HEK293 (cell line): ENCODE measurements around the gene CINP.

Experiments used
- KLF9 ChIP-seq: fragments of 450-650 bp; formaldehyde crosslinking; IDR thresholded peaks from 2 replicates; pipeline ENCODE4 v1.5.1; 2016; ENCODE audit warnings: missing biosample characterization, missing genetic modification characterization, low read depth
- YY2 ChIP-seq: fragments of 450-650 bp; formaldehyde crosslinking; IDR thresholded peaks from 2 replicates; pipeline ENCODE4 v1.5.1; 2016; ENCODE audit warnings: missing biosample characterization, missing genetic modification characterization
- ZBTB48 ChIP-seq: fragments of 450-650 bp; formaldehyde crosslinking; IDR thresholded peaks from 2 replicates; pipeline ENCODE4 v1.5.1; 2016; ENCODE audit warnings: missing biosample characterization, missing genetic modification characterization
- ZNF23 ChIP-seq: fragments of 450-650 bp; formaldehyde crosslinking; IDR thresholded peaks from 2 replicates; pipeline ENCODE4 v1.5.1; 2016; ENCODE audit warnings: missing biosample characterization, missing genetic modification characterization, borderline replicate concordance
- ZNF473 ChIP-seq: fragments of 450-650 bp; formaldehyde crosslinking; IDR thresholded peaks from 2 replicates; pipeline ENCODE4 v1.5.1; 2017; ENCODE audit warnings: missing biosample characterization, missing genetic modification characterization
- ZNF530 ChIP-seq: fragments of 450-650 bp; formaldehyde crosslinking; IDR thresholded peaks from 2 replicates; pipeline ENCODE4 v1.5.1; 2016; ENCODE audit warnings: low read depth, missing biosample characterization, missing genetic modification characterization
- ZNF548 ChIP-seq: fragments of 450-650 bp; formaldehyde crosslinking; IDR thresholded peaks from 2 replicates; pipeline ENCODE4 v1.5.1; 2016; ENCODE audit warnings: missing biosample characterization, missing genetic modification characterization
- ZNF660 ChIP-seq: fragments of 450-650 bp; IDR thresholded peaks from 2 replicates; pipeline ENCODE4 v1.5.1; 2018; ENCODE audit warnings: missing biosample characterization, mild to moderate bottlenecking, missing genetic modification characterization
- ZNF776 ChIP-seq: fragments of 450-650 bp; formaldehyde crosslinking; IDR thresholded peaks from 2 replicates; pipeline ENCODE4 v1.5.0; 2017; ENCODE audit warnings: missing biosample characterization, missing genetic modification characterization, borderline replicate concordance
- ZXDB ChIP-seq: fragments of 450-650 bp; formaldehyde crosslinking; IDR thresholded peaks from 2 replicates; pipeline ENCODE4 v1.5.1; 2016; ENCODE audit warnings: missing biosample characterization, missing genetic modification characterization
- TF ChIP-seq, protein P1 (sequence below): fragments of 450-650 bp; formaldehyde crosslinking; IDR thresholded peaks from 2 replicates; pipeline ENCODE4 v1.5.1; 2016; ENCODE audit warnings: missing biosample characterization, missing genetic modification characterization
- TF ChIP-seq, protein P2 (sequence below): fragments of 450-650 bp; formaldehyde crosslinking; IDR thresholded peaks from 2 replicates; pipeline ENCODE4 v1.5.1; 2016; ENCODE audit warnings: missing biosample characterization, missing genetic modification characterization
- TF ChIP-seq, protein P3 (sequence below): fragments of 450-650 bp; formaldehyde crosslinking; conservative IDR thresholded peaks from 2 replicates; pipeline ENCODE4 v1.5.1; 2016; ENCODE audit warnings: low read depth, missing biosample characterization, missing genetic modification characterization
- TF ChIP-seq, protein P4 (sequence below): fragments of 450-650 bp; formaldehyde crosslinking; IDR thresholded peaks from 2 replicates; pipeline ENCODE4 v1.5.1; 2017; ENCODE audit warnings: missing biosample characterization, missing genetic modification characterization
- TF ChIP-seq, protein P5 (sequence below): fragments of 450-650 bp; formaldehyde crosslinking; conservative IDR thresholded peaks from 2 replicates; pipeline ENCODE4 v1.5.1; 2016; ENCODE audit warnings: low read depth, missing biosample characterization, missing genetic modification characterization
- TF ChIP-seq, protein P6 (sequence below): fragments of 450-650 bp; formaldehyde crosslinking; IDR thresholded peaks from 2 replicates; pipeline ENCODE4 v1.5.1; 2016; ENCODE audit warnings: missing biosample characterization, missing genetic modification characterization

The CINP gene

DNA sequence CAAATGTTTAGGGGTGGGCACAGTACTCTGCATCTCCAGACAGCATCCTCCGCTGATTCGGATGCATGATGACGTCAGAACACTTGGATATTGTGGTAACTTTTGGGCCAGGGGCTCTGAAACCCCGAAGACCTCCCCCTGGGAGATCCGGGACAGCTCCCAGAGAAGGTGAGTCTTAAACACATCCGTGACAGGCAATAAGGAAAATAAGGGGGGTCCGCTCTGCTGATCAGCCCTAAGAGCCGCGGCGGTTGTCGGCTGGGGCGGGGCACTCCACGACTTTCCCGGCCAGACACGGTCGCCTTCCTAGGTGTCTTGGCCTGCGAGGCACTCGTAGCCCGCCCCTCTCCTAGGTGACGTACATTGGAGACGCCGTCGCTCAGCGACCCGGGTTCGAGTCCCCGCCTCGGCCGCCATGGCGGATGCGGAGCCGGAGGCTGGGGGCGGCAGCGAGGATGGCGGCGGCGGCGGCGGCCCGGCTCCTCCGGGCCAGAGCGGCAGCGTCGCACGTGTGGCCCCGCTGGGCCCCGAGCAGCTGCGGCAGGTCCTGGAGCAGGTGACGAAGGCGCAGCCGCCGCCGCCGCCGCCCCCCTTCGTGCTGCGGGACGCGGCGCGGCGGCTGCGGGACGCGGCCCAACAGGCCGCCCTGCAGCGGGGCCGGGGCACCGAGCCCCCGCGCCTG is 43.2 kb downstream of the CINP start, which contains the start of gene ZNF839 (continued):
- TF ChIP-seq, protein P1, sequence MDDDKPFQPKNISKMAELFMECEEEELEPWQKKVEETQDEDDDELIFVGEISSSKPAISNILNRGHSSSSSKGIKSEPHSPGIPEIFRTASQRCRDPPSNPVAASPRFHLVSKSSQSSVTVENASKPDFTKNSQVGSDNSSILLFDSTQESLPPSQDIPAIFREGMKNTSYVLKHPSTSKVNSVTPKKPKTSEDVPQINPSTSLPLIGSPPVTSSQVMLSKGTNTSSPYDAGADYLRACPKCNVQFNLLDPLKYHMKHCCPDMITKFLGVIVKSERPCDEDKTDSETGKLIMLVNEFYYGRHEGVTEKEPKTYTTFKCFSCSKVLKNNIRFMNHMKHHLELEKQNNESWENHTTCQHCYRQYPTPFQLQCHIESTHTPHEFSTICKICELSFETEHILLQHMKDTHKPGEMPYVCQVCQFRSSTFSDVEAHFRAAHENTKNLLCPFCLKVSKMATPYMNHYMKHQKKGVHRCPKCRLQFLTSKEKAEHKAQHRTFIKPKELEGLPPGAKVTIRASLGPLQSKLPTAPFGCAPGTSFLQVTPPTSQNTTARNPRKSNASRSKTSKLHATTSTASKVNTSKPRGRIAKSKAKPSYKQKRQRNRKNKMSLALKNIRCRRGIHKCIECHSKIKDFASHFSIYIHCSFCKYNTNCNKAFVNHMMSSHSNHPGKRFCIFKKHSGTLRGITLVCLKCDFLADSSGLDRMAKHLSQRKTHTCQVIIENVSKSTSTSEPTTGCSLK (tag by site-specific recombination), result no peak
- TF ChIP-seq, protein P2, sequence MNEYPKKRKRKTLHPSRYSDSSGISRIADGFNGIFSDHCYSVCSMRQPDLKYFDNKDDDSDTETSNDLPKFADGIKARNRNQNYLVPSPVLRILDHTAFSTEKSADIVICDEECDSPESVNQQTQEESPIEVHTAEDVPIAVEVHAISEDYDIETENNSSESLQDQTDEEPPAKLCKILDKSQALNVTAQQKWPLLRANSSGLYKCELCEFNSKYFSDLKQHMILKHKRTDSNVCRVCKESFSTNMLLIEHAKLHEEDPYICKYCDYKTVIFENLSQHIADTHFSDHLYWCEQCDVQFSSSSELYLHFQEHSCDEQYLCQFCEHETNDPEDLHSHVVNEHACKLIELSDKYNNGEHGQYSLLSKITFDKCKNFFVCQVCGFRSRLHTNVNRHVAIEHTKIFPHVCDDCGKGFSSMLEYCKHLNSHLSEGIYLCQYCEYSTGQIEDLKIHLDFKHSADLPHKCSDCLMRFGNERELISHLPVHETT (tag by site-specific recombination), result peak; percentile 62; the same call in 1 of the 2 replicates
- TF ChIP-seq ZNF473 (no peak), ZNF548 (no peak), YY2 (tag by site-specific recombination) (peak; percentile 82), ZBTB48 (tag by site-specific recombination) (0 out of 2 replicates have a peak, but pooled peaks have one; percentile 47), ZNF23 (tag by site-specific recombination) (no peak), ZNF776 (no peak), ZNF660 (tag by site-specific recombination) (peak; percentile 85; the same call in 1 of the 2 replicates), KLF9 (tag by site-specific recombination) (peak; percentile 88), ZXDB (tag by site-specific recombination) (peak; percentile 82), ZNF530 (tag by site-specific recombination) (no peak)
- TF ChIP-seq, protein P3, sequence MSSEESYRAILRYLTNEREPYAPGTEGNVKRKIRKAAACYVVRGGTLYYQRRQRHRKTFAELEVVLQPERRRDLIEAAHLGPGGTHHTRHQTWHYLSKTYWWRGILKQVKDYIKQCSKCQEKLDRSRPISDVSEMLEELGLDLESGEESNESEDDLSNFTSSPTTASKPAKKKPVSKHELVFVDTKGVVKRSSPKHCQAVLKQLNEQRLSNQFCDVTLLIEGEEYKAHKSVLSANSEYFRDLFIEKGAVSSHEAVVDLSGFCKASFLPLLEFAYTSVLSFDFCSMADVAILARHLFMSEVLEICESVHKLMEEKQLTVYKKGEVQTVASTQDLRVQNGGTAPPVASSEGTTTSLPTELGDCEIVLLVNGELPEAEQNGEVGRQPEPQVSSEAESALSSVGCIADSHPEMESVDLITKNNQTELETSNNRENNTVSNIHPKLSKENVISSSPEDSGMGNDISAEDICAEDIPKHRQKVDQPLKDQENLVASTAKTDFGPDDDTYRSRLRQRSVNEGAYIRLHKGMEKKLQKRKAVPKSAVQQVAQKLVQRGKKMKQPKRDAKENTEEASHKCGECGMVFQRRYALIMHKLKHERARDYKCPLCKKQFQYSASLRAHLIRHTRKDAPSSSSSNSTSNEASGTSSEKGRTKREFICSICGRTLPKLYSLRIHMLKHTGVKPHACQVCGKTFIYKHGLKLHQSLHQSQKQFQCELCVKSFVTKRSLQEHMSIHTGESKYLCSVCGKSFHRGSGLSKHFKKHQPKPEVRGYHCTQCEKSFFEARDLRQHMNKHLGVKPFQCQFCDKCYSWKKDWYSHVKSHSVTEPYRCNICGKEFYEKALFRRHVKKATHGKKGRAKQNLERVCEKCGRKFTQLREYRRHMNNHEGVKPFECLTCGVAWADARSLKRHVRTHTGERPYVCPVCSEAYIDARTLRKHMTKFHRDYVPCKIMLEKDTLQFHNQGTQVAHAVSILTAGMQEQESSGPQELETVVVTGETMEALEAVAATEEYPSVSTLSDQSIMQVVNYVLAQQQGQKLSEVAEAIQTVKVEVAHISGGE, result no peak
- TF ChIP-seq, protein P4, sequence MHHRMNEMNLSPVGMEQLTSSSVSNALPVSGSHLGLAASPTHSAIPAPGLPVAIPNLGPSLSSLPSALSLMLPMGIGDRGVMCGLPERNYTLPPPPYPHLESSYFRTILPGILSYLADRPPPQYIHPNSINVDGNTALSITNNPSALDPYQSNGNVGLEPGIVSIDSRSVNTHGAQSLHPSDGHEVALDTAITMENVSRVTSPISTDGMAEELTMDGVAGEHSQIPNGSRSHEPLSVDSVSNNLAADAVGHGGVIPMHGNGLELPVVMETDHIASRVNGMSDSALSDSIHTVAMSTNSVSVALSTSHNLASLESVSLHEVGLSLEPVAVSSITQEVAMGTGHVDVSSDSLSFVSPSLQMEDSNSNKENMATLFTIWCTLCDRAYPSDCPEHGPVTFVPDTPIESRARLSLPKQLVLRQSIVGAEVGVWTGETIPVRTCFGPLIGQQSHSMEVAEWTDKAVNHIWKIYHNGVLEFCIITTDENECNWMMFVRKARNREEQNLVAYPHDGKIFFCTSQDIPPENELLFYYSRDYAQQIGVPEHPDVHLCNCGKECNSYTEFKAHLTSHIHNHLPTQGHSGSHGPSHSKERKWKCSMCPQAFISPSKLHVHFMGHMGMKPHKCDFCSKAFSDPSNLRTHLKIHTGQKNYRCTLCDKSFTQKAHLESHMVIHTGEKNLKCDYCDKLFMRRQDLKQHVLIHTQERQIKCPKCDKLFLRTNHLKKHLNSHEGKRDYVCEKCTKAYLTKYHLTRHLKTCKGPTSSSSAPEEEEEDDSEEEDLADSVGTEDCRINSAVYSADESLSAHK, result no peak
- TF ChIP-seq, protein P5, sequence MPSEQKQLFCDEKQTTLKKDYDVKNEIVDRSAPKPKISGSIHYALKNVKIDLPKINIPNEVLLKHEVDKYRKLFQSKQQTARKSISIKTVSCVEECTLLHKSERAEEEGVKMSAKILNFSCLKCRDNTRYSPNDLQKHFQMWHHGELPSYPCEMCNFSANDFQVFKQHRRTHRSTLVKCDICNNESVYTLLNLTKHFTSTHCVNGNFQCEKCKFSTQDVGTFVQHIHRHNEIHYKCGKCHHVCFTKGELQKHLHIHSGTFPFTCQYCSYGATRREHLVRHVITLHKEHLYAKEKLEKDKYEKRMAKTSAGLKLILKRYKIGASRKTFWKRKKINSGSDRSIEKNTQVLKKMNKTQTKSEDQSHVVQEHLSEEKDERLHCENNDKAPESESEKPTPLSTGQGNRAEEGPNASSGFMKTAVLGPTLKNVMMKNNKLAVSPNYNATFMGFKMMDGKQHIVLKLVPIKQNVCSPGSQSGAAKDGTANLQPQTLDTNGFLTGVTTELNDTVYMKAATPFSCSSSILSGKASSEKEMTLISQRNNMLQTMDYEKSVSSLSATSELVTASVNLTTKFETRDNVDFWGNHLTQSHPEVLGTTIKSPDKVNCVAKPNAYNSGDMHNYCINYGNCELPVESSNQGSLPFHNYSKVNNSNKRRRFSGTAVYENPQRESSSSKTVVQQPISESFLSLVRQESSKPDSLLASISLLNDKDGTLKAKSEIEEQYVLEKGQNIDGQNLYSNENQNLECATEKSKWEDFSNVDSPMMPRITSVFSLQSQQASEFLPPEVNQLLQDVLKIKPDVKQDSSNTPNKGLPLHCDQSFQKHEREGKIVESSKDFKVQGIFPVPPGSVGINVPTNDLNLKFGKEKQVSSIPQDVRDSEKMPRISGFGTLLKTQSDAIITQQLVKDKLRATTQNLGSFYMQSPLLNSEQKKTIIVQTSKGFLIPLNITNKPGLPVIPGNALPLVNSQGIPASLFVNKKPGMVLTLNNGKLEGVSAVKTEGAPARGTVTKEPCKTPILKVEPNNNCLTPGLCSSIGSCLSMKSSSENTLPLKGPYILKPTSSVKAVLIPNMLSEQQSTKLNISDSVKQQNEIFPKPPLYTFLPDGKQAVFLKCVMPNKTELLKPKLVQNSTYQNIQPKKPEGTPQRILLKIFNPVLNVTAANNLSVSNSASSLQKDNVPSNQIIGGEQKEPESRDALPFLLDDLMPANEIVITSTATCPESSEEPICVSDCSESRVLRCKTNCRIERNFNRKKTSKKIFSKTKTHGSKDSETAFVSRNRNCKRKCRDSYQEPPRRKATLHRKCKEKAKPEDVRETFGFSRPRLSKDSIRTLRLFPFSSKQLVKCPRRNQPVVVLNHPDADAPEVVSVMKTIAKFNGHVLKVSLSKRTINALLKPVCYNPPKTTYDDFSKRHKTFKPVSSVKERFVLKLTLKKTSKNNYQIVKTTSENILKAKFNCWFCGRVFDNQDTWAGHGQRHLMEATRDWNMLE, result 0 out of 2 replicates have a peak, but pooled peaks have one; percentile 16
- TF ChIP-seq, protein P6, sequence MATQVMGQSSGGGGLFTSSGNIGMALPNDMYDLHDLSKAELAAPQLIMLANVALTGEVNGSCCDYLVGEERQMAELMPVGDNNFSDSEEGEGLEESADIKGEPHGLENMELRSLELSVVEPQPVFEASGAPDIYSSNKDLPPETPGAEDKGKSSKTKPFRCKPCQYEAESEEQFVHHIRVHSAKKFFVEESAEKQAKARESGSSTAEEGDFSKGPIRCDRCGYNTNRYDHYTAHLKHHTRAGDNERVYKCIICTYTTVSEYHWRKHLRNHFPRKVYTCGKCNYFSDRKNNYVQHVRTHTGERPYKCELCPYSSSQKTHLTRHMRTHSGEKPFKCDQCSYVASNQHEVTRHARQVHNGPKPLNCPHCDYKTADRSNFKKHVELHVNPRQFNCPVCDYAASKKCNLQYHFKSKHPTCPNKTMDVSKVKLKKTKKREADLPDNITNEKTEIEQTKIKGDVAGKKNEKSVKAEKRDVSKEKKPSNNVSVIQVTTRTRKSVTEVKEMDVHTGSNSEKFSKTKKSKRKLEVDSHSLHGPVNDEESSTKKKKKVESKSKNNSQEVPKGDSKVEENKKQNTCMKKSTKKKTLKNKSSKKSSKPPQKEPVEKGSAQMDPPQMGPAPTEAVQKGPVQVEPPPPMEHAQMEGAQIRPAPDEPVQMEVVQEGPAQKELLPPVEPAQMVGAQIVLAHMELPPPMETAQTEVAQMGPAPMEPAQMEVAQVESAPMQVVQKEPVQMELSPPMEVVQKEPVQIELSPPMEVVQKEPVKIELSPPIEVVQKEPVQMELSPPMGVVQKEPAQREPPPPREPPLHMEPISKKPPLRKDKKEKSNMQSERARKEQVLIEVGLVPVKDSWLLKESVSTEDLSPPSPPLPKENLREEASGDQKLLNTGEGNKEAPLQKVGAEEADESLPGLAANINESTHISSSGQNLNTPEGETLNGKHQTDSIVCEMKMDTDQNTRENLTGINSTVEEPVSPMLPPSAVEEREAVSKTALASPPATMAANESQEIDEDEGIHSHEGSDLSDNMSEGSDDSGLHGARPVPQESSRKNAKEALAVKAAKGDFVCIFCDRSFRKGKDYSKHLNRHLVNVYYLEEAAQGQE (tag by site-specific recombination), result 0 out of 2 replicates have a peak, but pooled peaks have one; percentile 20
